Measurements from ENCODE around the gene EFHD1.
A peak's percentile ranks its signal among the peaks of the same experiment; 100 is the strongest.

The EFHD1 gene

GRCh38 chr2:232667989-232668583 is 34.7 kb downstream of the EFHD1 start:
- TF ChIP-seq CTCF (conservative IDR thresholded peaks at IDR 0.05) = no peak
- TF ChIP-seq ZFX (IDR thresholded peaks at IDR 0.05) = no peak
- peak overlapping the region; percentile 69 for H3K27ac ChIP-seq

- no peak for TF ChIP-seq CTCF (conservative IDR thresholded peaks at IDR 0.05)
- no peak for TF ChIP-seq ZFX (IDR thresholded peaks at IDR 0.05)
- peak overlapping the region; percentile 69 for H3K27ac ChIP-seq
These were observed 35.5 kb downstream of the EFHD1 start for GRCh38 chr2:232668805-232669444.

- no peak overlapping the region; the same call in 1 of the 2 replicates for H3K27ac ChIP-seq
- no peak for TF ChIP-seq ZFX (IDR thresholded peaks at IDR 0.05)
- no peak for TF ChIP-seq CTCF (conservative IDR thresholded peaks at IDR 0.05)
These were observed 39.2 kb downstream of the EFHD1 start for GRCh38 chr2:232672588-232672987.

- H3K27ac ChIP-seq = no peak overlapping the region
- TF ChIP-seq ZFX (IDR thresholded peaks at IDR 0.05) (no peak), CTCF (conservative IDR thresholded peaks at IDR 0.05) (no peak)
These were observed 41.1 kb downstream of the EFHD1 start for GRCh38 chr2:232674491-232674890.

- TF ChIP-seq CTCF (conservative IDR thresholded peaks at IDR 0.05) (no peak), ZFX (IDR thresholded peaks at IDR 0.05) (no peak)
These were observed 42.0 kb downstream of the EFHD1 start for GRCh38 chr2:232675381-232675780.

GRCh38 chr2:232680006-232680405 is 46.6 kb downstream of the EFHD1 start:
- H3K27ac ChIP-seq = no peak overlapping the region
- TF ChIP-seq ZFX (IDR thresholded peaks at IDR 0.05) = no peak
- TF ChIP-seq CTCF (conservative IDR thresholded peaks at IDR 0.05) = no peak

More at GRCh38 chr2:232675381-232675780, 42.0 kb downstream of the EFHD1 start:
- no peak overlapping the region for H3K27ac ChIP-seq

- TF ChIP-seq CTCF (conservative IDR thresholded peaks at IDR 0.05) (no peak), ZFX (IDR thresholded peaks at IDR 0.05) (no peak)
These were observed 48.1 kb downstream of the EFHD1 start for GRCh38 chr2:232681527-232681926.

More at GRCh38 chr2:232681527-232681926, 48.1 kb downstream of the EFHD1 start:
- H3K27ac ChIP-seq = no peak overlapping the region

All from C4-2B (cell line).